Body of pancreas (tissue), 4 donors: ENCODE results near the gene MSANTD2.

Source experiments
- POLR2A ChIP-seq, 3 donors: fragments of 450-650 bp; IDR thresholded peaks; one replicate each; pipeline ENCODE4 v1.6.1; 2016; ENCODE audit warnings: antibody characterized with exemption in 3 of 3, mild to moderate bottlenecking in 2 of 3
- TF ChIP-seq, protein P1 (sequence below), 7 experiments: fragments of 450-650 bp in 4 of 7; fragments of 200-600 bp in 3 of 7; sonication (generic) in 3 of 7; IDR thresholded peaks; one replicate each; pipeline ENCODE4 v1.5.1; 2016 to 2019; ENCODE audit warnings: antibody characterized with exemption in 7 of 7

DNA sequence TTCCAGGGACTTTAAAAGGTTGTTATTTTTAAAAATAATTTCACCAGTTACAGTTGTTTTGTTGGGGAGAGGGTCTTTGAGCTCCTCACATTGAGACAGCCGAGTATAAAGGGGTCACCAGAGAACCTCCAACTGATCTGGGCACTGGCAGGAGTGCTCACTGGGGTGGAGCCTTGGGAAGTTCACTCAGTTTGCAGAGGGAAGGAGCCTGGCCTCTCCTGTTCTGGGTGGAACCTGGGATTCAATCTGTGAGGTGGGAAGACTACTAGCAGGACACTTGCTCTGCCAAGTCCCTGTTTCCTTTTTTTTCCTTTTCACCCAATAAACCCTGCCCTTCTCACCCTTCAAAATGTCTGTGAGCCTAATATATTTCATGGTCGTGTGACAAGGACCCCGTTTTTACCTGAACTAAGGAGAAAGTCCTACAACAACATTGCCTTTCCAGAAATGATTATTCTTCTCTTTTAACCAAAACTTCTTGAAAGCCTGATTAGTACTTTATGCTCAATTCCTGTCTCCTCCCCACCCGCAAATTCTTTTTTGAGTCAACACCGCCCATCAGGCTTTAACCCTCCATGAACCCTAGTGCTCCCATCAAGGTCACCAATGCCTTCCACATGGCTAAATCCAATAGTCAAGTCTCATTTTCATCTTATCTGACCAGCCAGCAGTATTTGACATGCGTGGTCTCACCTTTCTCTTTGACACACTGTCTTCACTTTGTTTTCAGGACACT lies 22.0 kb upstream of the MSANTD2 start:
- TF ChIP-seq, protein P1, sequence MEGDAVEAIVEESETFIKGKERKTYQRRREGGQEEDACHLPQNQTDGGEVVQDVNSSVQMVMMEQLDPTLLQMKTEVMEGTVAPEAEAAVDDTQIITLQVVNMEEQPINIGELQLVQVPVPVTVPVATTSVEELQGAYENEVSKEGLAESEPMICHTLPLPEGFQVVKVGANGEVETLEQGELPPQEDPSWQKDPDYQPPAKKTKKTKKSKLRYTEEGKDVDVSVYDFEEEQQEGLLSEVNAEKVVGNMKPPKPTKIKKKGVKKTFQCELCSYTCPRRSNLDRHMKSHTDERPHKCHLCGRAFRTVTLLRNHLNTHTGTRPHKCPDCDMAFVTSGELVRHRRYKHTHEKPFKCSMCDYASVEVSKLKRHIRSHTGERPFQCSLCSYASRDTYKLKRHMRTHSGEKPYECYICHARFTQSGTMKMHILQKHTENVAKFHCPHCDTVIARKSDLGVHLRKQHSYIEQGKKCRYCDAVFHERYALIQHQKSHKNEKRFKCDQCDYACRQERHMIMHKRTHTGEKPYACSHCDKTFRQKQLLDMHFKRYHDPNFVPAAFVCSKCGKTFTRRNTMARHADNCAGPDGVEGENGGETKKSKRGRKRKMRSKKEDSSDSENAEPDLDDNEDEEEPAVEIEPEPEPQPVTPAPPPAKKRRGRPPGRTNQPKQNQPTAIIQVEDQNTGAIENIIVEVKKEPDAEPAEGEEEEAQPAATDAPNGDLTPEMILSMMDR (IDR thresholded peaks at IDR 0.05), result no peak
- no peak for TF ChIP-seq POLR2A (IDR thresholded peaks at IDR 0.05)
